8988T (cell line): ENCODE results near the gene AHSG.

Experiments
- DNase-seq: peaks from one replicate; pipeline ENCODE4 v3.0.0; 2011

Gene AHSG

DNA sequence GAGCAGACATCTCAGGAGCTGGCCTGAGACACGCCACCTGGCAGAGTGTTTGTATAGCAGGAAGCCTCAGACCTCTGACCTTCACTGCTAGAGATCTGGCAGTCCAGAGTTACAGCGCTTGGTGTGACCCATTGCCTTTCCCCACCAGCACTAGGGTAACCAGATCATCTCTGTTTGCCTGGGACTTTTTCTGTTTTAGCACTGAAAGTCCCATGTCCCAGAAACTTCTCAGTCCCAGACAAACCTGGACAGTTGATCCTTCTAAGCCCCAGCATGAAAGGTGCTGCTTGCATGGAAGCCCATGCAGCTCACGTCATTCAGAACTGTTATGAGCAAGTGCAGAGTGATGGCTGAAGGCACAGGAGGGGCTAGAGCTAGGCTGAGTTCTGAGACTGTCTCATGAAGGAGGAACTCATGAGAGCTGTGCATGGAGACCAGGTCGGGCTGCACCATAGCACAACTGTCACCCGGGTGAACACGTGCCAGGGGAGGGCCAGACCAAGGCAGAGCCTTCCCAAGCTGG lies 18.2 kb upstream of the AHSG start:
- no peak for DNase-seq

DNA sequence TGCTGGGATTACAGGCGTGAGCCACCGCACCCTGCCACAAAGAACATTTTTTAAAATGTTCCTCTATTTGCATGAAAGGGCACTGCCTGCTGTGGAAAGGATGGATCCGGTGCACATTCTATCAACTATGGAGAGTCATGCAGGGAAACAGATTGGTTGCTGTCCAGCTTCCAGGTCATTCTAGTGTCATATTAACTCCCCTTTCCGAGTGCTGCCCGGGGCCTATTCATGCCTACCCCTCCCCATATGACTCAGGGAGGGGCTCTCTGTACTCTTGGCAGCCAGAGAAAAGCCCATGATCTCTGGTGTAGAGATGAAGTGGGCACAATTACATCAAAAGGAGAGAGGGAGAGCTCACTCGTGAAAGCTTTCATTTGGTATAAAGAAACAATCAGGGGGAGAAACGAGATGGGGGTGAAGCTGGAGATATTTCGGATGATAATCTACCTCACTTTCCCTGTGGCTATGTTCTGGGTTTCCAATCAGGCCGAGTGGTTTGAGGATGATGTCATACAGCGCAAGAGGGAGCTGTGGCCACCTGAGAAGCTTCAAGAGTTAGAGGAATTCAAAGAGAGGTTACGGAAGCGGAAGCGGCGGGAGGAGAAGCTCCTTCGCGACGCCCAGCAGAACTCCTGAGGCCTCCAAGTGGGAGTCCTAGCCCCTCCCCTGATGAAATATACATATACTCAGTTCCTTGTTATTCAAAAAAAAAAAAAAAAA lies 16.1 kb upstream of the AHSG start:
- DNase-seq: no peak

DNA sequence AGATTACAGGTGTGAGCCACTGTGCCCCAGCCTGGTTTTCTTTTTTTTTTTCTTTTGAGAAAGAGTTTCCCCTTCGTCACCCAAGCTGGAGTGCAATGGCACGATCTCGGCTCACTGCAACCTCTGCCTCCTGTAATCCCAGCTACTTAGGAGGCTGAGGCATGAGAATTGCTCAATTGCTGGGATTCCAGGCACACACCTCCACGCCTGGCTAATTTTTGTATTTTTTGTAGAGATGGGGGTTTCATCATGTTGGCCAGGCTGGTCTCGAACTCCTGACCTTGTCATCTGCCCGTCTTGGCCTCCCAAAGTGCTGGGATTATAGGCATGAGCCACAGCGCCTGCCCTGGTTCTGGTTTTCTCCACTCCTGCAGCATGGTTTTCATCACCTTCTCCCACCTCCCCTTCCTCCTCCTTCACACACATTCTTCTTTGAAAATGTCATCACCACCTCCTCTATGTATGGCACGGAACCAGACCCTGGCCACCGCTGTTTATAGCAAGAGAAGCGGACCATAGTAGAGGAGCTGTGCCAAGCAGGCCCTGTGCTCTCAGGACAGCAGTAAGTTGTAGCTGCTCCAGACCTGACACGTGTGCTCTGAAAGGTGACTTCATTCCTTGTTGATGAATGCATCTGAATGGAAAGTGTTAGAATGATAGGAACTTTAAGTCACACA lies 14.6 kb upstream of the AHSG start:
- no peak for DNase-seq

DNA sequence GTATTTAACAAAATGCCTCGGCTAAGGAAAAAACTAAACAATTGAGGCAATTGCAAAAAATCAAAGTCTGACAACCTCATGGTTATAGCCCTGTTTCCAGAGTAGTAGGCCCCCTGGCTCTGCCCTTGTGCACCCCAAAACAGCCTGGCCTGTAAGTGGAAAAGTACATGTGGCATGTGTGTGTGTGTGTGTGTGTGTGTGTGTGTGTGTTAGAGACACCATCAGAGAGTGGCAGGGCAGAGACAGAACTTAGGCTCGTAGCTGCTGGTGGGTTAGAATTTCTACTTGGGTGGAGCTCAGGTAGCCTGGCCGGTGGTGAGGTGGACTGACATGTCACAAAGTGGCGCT lies 14.1 kb upstream of the AHSG start:
- no peak for DNase-seq

DNA sequence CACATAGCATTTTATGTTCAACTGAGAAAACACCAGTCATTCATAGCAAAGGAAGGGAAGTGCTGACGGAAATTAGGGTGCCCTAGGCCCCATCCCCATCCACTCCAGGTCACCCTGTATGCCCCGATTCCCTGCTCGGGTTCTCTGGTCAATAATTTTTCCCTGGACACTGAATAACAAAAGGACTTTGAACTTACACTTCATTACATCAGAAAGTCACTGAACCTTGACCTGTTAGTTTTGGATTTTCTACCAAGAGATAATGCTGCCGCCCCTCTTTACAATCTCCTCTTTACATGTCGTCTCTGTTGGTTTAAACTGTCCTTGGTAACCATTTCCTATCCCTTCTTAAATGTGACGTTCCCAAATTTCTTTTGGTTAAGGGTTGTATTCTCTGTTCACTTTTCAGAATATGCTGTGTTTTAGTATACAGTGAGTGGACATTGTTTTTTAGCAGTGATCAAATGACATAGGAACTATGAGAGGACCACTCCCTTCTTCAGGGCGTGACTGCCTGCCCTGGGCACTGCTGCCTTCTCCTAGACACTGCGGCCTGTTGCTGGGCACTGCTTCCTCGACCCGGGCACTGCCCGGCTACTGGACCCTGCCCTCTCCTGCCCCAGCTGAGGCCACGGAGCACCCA lies 13.6 kb upstream of the AHSG start:
- no peak for DNase-seq

DNA sequence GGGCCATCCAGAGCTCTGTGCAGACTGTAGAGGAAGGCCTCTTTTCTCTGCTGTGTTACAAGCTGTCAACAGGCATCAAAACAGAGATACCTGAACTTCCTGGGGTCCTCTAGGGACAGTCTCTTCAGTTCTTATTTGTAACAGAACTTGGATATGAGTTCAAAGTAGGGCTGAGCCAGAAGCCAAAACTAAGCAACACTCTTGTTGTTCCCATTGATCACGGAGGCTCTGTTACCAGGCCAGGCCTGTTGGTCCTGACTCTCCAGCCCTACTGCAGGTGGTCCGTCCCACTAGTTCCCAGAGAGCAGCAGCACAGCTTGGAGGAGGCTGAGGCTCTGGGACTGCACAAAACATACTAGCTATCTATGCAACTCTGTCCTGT lies 13.1 kb upstream of the AHSG start:
- DNase-seq: no peak

DNA sequence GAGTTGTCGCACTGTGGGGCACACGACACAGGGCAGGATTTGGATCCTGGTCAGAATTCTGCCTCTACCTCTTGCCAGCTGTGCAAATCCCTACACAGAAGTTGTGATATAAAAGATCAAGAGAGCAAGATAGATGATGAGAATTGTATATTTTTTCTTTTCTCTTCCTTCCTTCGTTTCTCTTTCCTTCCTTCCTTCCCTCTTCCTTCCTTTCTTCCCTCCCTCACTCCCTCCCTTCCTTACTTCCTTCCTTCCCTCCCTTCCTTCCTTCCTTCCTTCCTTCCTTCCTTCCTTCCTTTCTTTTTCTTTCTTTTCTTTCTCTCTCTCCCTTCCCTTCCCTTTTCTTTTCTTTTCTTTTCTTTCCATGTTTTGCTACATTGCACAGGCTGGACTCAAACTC lies 12.0 kb upstream of the AHSG start:
- DNase-seq: no peak

DNA sequence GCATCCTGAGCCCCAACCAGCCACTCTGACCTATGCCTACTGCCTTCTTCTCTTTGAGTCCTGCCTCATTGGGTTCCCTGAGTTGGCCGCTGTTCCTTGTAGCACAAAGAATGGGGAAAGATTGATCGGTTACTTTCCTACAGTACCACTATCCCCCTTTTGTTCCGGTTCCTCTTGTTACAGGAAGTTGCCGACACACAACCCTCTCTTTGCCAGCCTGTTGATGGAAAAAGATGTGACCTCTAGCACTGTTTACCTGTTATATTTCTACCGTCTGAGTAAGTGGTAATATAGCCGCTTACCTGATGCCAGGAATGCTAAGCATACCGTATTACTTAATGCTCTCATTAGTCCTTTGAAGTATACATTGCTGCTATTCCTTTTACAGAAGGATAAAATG lies 9.7 kb upstream of the AHSG start:
- no peak for DNase-seq

DNA sequence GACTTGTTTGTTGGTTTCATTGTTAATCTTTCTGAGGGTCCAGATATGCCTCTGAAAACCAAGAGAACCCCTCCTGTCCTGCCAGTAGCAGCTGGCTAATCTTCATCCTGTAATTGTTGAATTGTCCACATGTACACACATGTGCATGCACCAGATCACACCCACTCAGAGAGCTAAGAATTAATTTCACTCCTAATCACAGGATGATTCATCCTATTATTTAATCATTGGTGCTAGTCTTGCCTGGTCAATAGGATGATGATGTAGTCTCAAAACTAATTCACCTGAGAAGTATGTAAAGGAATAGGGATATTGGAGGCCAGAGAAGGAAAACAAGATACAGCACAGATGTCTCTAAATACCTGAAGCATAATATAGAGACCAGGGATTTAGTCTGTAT lies 7.8 kb upstream of the AHSG start:
- DNase-seq: no peak

DNA sequence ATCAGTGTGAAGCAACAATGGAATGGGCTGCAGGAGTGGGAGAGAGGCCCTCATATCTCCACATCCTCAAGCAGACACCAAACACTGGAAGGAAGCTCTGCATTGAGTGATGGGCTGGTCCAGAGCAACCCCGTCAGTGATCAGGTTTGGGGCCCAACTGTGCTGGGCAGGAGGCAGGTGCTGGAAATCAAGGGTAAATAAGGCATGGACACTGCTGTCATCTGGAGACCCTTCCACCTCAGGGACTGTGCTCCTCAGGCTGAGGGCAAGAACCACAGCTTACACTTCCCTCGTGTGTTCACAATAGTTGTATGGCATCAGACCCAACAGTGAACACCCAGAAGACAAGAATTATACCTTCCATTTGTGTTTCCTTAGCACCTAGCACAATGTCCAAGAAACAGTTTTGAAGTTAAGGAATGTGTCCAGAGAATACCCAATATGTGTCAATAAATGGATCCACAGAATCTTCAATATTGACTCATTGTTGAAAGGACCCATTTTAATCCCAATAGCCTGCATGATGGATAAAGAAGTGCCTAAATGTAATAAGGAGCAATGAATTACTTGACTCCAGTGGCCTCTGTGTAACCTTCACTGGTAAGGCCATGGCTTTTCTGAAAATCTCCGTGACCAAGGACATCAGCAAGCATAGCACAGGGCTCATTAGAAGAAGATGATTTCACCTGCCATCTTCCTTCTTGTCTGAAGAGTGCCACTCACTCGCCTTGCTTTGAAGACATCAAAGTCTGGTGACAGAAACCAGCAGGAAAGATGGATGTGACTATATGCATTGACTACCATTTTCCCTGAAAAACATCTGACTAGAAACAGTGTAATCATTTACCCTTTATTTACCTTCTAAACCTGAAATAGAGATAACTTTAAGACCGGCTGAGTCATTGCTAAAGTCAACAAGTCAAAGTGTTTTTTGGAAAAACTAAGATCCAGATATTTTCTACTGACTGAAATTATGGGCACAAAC lies 7.0 kb upstream of the AHSG start:
- DNase-seq: no peak

DNA sequence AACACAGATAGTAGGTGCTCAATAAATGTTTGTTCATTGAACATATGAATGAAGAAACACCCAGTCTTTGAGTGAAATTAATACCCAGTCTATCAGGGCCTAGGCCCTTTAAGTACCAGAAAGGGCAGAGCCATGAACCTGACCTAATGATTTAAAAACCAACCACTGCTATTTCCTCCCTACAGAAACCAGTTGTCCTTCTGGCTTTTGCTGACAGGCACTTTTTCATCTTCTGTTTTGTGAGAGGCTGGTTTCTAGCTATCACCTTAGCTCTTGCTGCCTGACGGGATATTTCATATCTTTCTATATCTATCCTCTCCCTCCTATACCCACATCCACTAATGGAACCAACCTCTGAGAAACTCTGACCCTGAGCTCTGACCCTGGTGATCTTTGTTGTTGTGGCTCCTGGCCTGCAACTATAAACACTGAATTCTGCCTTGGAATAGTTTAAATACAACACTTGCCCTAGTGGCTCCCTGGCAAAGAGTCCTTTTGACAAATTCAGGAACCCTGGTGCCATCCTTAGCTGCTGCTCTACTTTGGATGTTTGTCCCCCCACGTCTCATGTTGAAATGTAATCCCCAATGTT lies 4.1 kb upstream of the AHSG start:
- no peak for DNase-seq

DNA sequence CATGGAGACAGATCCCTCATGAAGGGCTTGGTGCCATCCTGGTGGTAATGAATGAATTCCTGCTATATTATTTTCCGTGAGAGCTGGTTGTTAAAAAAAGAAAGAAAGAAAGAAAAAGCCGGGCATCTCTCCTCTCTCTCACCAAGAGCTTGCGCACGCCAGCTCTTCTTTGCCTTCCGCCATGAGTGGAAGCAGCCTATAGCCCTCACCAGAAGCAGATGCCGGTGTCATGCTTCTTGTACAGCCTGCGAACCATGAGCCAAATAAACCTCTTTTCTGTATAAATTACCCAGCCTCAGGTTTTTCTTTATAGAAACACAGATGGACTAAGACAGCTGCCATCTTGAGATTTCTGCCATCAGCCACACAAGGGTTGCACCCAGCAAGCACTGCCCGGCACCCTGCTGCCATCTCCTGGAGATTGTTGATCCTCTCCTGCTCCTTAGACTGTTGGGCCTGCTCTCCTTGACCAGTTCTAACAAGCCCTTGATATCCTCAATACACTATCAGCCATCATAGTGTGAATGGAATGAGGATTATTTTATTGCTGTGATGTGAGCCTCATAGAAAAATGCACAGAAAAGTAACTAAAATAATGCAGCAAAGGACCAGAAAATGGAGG lies 3.5 kb upstream of the AHSG start:
- DNase-seq: peak; percentile 70

DNA sequence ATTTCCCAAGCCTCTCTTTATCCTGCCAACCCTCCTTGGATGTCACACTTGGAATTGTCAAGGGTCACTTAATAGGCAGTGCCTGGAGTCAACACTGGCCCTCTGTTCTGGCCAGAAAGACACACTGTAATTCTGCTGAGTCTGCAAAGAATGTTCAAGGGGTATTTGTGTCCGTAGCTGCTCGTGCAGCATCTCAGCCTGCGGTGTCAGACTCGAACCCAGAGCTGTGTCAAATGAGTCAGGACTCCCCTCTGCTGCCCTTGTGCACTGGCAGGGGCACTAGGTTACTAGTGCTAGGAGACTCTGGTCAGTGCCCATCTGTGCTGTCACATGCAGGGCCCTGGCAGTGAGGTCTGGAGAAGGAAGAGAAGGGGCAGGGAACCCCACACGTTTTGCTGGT lies 795 bp upstream of the AHSG start:
- DNase-seq: no peak

DNA sequence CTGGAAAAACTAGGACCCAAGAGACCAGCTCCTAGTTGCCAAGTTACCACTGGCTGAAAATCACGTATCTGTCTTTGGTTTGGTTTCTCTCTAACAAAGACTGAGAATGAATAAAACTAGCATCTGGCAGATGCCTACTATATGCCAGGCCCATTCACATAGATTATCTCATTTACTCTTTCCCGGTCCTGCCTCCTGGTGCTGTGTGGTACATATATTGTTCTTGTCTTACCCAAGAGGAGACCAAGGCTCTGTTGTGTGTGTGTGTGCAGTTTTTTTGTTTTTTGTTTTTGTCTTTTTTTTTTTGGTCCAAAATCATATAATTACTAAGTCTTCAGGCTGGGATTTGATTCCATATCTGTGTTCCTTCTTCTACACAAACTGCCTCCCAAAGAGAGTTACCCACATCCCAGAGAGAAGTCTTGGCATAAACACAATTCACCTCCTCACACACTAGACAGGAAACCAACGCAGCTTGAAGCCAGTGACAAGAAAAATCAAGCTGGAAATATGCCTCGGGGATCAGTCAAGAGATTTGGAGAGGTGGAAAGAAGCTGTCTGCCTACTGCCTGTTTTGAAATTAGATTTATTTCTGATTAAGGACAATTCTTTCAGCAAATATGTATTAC lies 891 bp downstream of the AHSG start:
- DNase-seq: no peak

DNA sequence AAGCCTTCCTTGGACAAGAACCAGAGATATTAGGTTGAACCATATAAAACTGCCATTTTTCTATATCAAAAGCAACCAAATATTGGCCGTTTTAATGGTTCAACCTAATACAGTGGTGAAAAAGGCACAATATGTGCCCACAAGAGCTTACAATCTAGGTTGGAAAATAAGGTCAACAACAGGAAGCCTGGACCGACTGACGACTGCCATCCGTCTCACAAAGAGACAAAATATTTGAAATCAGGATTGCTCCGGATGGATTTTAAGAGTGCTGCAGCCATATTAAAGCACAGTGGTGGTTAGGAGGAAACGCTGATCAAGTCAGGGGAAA lies 1.4 kb downstream of the AHSG start:
- no peak for DNase-seq

DNA sequence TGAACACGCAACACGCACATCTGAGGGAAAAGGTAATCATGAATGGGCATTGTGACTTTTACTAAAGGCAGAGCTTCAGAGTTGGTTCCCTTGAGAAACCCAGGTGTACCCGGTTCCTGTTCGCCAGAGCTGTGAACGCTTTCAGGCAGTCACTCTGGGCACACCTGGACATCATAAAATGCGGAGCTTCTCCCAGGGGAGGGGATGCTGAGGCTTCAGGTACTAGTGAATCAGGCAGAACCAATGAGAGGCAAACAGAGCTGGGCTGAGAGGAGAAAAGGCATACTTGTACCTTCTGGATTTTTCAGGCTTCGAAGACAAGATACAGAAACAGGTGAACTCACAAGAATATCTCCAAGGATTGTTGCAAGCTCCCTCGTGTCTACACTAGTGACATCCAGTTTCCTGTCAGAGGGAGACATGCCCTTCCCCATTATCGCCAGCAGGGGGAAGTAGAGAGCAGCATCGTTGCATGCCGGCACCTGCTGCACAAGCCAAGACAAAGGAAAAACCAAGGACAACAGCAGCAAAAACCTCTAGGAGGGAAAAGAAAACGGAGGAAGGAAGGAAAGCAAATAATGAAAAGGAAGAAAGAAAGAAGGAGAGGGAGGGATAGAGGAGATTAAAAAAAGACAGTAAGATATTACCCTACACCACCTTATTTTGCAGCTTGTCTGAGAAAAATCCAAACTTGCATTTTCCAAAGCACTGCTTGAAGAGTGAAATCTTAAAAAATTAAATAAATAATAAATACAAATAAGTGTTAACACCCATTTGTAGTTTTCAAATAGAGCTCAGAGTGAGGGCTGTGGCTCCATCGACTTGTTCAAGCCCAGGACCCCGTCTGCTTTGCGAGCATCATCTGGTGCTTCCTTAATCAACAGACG lies 2.0 kb downstream of the AHSG start:
- DNase-seq: peak; percentile 67

DNA sequence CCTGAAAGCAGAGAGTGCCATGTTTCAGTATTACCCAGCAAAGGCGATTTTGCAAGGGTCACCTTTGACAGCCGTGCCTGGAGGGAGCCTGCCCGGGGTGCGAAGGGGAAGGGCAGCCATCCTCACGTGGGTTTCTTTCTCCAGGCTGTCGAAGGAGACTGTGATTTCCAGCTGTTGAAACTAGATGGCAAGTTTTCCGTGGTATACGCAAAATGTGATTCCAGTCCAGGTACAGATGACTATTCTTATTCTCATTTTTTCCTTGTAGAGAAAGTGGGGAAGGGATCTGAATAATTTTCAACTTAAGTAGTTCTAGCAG lies 3.4 kb downstream of the AHSG start:
- DNase-seq: no peak

DNA sequence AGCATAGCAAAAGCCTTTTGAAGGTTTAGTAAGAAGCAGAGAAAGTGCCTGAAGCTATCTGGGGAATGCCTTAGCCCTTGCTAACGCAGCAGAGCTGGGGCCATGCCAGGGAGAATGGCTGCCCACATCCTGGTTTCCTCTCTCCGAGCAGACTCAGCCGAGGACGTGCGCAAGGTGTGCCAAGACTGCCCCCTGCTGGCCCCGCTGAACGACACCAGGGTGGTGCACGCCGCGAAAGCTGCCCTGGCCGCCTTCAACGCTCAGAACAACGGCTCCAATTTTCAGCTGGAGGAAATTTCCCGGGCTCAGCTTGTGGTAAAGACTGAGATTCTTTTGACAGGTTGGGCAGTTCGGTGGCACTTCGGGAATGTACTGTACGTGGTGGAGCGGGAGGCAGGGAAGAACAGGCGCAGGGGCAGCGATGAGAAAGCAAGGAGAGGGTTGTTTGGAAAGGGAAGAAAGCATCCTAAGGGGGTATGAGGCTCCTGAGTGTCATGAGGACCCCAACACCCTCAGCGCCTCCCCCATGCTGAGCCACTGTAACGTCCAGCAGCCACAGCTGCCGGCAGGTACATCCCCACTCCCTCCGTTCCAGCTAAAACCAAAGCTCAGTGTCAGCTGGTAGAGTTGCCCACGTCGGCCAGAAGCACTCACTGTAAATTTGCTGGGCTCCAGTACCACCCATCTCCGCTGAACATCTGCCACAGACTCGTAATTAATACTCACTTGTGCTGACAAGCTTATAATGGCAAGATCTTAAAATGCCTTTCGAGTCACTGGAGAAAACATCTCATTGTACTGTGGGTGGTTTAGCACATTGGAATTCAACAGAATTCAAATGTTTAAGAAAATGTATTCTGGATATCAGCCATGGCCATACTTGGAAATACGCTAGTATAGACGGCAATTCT lies 4.4 kb downstream of the AHSG start:
- peak; percentile 87 for DNase-seq

DNA sequence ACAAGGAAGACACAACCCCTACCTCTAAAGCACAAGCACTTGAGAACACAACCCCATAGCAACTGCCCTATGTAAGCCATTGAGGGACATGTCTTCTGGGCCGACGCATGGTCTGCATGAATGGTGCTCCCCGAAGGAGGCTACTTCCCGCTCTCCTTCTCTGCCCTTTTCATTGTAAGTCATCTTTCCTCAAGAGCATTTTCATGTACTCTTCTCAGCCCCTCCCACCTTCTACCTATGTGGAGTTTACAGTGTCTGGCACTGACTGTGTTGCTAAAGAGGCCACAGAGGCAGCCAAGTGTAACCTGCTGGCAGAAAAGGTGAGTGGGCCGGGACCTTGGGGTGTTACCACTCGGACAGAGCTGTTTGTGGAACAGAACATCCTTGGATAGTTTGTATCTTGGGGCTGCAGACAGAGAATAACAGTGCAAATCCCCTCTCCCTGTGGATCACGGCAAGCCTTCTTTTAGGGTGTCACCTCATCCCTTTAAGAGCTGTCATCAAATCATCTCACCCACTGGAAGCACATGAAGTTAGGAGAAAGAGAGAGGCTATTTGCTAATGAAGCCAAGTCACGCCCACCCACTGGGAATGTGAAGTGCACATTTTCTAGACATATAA lies 5.6 kb downstream of the AHSG start:
- no peak for DNase-seq
